AG04450 (cell line): ENCODE results near the gene SLC27A5. TPM values are rescaled to one million over a fixed set of nuclear protein-coding genes. Genes with fewer than 3 reads are reported as not detected.
"Not testable (repeated sequence)": the region's sequence is repeated elsewhere in the genome, so short reads cannot be mapped to it uniquely, and the experiment has no call there.

Source experiments
- CTCF ChIA-PET: fragments of 300-600, 350-600 bp; formaldehyde crosslinking; extraction: SDS; loops from one replicate; lab custom pipeline; 2022; ENCODE audit warnings: antibody characterized with exemption, inconsistent platforms; lab: Charles Lee
- POLR2A ChIA-PET: fragments of 350-600 bp; formaldehyde crosslinking; extraction: SDS; loops from one replicate; lab custom pipeline; 2021; ENCODE audit warnings: antibody characterized with exemption, inconsistent platforms; lab: Yijun Ruan, JAX
- DNase-seq: peaks from one replicate; pipeline ENCODE4 v3.0.0-alpha.2; 2011; ENCODE audit warnings: low read depth, low spot score
- H3K27ac ChIP-seq: one replicate; pipeline ENCODE4 v1.5.1; 2012; ENCODE audit warnings: low read depth, low read length, control low read depth
- H3K27me3 ChIP-seq: one replicate; pipeline ENCODE4 v1.6.0; 2012; ENCODE audit warnings: low read length; ENCODE audit not compliant: control insufficient read depth, insufficient read depth
- H3K4me3 ChIP-seq: 2 replicates; pipeline ENCODE4 v1.5.1; 2011; ENCODE audit warnings: mild to moderate bottlenecking, low read depth, low read length, control low read depth
- H3K9me3 ChIP-seq: 2 replicates; pipeline ENCODE4 v1.5.1; 2012; ENCODE audit warnings: low read length; ENCODE audit not compliant: control insufficient read depth, insufficient read depth
- polyA plus RNA-seq: library from polyadenylated mRNA; depleted of rRNA; stranded (reverse); fragments of >200 nt; gene quantifications from 2 replicates; pipeline ENCODE4 v1.2.3, GENCODE V29; 2011
- TF ChIP-seq, protein P1 (sequence below): IDR thresholded peaks from 2 replicates; pipeline ENCODE4 v1.5.1; 2011; ENCODE audit warnings: low read depth, low read length, control low read depth, inconsistent platforms

SLC27A5 gene
- polyA plus RNA-seq, 1 experiment = 7.4 TPM

- ChIA-PET POLR2A (no interaction called here), CTCF (no interaction called here)
- no peak overlapping the region for H3K27ac ChIP-seq
- DNase-seq = no peak
- H3K9me3 ChIP-seq = no peaks in the 10 kb centered on the region
- no peaks in the 10 kb centered on the region for H3K27me3 ChIP-seq
- no peak overlapping the region for H3K4me3 ChIP-seq
- TF ChIP-seq, protein P1, sequence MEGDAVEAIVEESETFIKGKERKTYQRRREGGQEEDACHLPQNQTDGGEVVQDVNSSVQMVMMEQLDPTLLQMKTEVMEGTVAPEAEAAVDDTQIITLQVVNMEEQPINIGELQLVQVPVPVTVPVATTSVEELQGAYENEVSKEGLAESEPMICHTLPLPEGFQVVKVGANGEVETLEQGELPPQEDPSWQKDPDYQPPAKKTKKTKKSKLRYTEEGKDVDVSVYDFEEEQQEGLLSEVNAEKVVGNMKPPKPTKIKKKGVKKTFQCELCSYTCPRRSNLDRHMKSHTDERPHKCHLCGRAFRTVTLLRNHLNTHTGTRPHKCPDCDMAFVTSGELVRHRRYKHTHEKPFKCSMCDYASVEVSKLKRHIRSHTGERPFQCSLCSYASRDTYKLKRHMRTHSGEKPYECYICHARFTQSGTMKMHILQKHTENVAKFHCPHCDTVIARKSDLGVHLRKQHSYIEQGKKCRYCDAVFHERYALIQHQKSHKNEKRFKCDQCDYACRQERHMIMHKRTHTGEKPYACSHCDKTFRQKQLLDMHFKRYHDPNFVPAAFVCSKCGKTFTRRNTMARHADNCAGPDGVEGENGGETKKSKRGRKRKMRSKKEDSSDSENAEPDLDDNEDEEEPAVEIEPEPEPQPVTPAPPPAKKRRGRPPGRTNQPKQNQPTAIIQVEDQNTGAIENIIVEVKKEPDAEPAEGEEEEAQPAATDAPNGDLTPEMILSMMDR = no peak
These were observed 56.5 kb downstream of the SLC27A5 start for GRCh38 chr19:58455306-58455705.

- no peak for DNase-seq
- H3K27ac ChIP-seq = no peak overlapping the region
- CTCF ChIA-PET = no interaction called here
- H3K9me3 ChIP-seq = peaks cover 9% of the 10 kb centered on the region; the same call in 1 of the 2 replicates
- H3K27me3 ChIP-seq = no peaks in the 10 kb centered on the region
- POLR2A ChIA-PET = no interaction called here
- H3K4me3 ChIP-seq = no peak overlapping the region
- TF ChIP-seq, protein P1 = no peak
These were observed 58.0 kb downstream of the SLC27A5 start for GRCh38 chr19:58453743-58454142.

DNA sequence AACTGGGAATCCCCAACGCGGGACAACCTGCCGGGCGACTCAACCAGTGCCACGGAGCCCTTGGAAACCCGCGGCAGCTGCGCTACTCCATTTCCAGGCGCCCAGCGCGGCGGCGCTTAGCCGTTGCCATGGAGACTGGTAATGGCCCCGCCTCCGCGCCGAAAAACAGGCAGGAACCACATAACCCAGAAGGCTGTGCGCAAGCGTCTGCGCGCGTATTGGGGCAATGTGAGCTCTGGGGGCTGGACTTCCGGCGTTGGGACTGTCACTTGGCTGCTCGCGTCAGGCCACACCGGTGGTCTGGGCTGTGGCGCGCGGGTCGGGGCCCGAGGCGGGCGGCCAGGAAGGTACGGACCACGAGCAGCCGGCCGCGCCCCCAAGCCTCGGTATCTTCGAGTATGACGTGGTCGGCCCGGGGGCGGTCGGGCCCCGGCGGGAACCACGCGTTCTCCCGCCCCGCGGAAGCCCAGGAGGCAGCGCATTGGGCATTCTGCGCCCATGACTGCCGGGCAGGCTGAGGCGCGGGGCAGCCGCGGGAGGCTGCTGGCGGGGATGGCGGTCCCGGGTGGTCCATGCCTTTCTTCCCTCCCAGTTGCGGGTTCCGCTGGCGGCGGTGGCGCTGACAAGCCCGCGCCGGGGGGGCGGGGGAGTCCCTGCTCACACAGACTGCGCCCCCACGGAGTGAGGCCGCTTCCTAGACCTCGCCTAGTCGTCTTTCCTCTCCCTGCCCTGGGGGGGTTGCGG is 60.3 kb downstream of the SLC27A5 start, which contains the start of gene ZNF324B:
Gene ZNF324B (plus strand): TSS at position 265 of the 744 bp plus-strand sequence. CDS start 2,080 bp downstream, outside the sequence.
- ChIA-PET POLR2A (interaction anchor here (0.5 to 1.2 kb wide), 6 partner anchors 9 to 281 kb away, joined by 3 to 7 read pairs (median 4); partner anchors contain the start of genes TRIM28, ZBTB45, ZNF132 and ZNF584), CTCF (interaction anchor here (1.1 kb wide), 1 partner anchor 9 kb away, joined by 3 read pairs; no protein-coding TSS in a partner anchor)
- Histone ChIP-seq H3K9me3 (peaks cover 9% of the 10 kb centered on the region; the same call in 1 of the 2 replicates), H3K27ac (no peak within 1 kb of the TSS), H3K27me3 (peaks cover 2% of the 10 kb centered on the region), H3K4me3 (peak within 1 kb of the TSS; percentile 69)
- TF ChIP-seq, protein P1 = no peak
- peak; percentile 78 for DNase-seq

DNA sequence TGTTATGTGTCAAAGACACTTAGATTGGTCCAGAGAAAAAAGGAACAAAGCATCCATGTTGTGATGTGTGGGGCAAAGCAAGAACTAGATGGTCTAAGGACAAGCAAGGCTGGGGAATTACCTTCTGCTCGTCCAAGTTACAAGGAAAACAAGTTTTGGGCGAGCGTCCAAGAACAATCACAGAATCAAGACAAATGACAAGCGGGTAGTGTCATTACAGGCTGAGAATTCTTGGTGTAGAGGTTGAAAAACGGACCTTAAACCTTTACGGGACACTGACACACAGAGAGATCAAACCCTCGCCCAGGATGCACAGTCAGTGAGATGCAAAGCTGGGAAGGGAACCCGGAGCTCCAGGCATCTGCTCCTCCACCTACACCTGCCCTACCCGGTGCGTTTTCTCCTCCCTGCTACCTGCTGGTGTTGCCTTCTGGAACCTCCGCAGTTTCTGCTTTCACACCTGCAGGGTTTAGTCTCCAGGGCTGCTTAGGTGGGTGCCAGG is 60.9 kb downstream of the SLC27A5 start:
- CTCF ChIA-PET = interaction anchor here (1.1 kb wide), 1 partner anchor 10 kb away, joined by 3 read pairs; no protein-coding TSS in a partner anchor

GRCh38 chr19:58449980-58450379 is 61.8 kb downstream of the SLC27A5 start:
- DNase-seq, H3K27ac ChIP-seq, POLR2A ChIA-PET, H3K27me3 ChIP-seq, H3K4me3 ChIP-seq, H3K9me3 ChIP-seq, CTCF ChIA-PET: not testable (repeated sequence)

More for the DNA sequence above, 60.9 kb downstream of the SLC27A5 start:
- TF ChIP-seq, protein P1 = no peak
- POLR2A ChIA-PET = interaction anchor here (0.5 to 1.2 kb wide), 5 partner anchors 10 to 93 kb away, joined by 3 to 7 read pairs (median 4); partner anchors contain the start of genes TRIM28, ZBTB45, ZNF132 and ZNF584
- Histone ChIP-seq H3K4me3 (peak overlapping the region; percentile 69), H3K27ac (no peak overlapping the region), H3K27me3 (peaks cover 2% of the 10 kb centered on the region), H3K9me3 (peaks cover 9% of the 10 kb centered on the region; the same call in 1 of the 2 replicates)
- no peak for DNase-seq

DNA sequence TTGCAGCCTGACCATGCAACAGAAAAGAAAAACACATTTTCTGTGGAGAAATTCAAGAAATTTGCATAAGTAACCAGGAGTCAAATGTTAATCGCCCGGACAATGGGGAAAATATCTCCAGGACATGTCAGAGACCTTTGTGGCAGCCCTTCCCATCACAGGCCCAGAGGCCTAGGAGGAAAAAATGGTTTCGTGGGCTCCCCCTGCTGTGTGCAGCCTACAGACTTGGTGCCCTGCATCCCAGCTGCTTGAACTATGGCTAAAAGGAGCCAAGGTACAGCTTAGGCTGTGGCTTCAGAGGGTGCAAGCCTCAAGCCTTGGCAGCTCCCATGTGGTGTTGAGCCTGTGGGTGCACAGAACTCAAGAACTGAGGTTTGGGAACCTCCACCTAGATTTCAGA is 62.9 kb downstream of the SLC27A5 start:
- H3K4me3 ChIP-seq, H3K9me3 ChIP-seq, DNase-seq, H3K27me3 ChIP-seq, POLR2A ChIA-PET, H3K27ac ChIP-seq, CTCF ChIA-PET: not testable (repeated sequence)
